Measurements from ENCODE around the gene CRYBA4.

GRCh38 chr22:26621663-26622062 is at the start of gene CRYBA4:
- no peak for TF ChIP-seq CTCF (IDR thresholded peaks at IDR 0.05)
- TF ChIP-seq POLR2A (IDR thresholded peaks at IDR 0.05): no peak
